G401.6 (cell line): ENCODE data around the gene MAG.

ENCODE experiments used
- FAIRE-seq: peaks from 2 replicates; lab custom pipeline; 2012; peaks lifted over from hg19 to GRCh38; lab: Jason Lieb, UNC

MAG gene

GRCh38 chr19:35318679-35319448, 26.9 kb downstream of the MAG start:
- FAIRE-seq, result no peak

GRCh38 chr19:35320065-35320713, 28.2 kb downstream of the MAG start:
- no peak for FAIRE-seq

- no peak for FAIRE-seq
Observed at GRCh38 chr19:35321291-35321690, 29.3 kb downstream of the MAG start.

- no peak for FAIRE-seq
Observed at GRCh38 chr19:35322014-35322413, 30.1 kb downstream of the MAG start.

- no peak for FAIRE-seq
Observed at GRCh38 chr19:35327642-35328041, 35.7 kb downstream of the MAG start.

GRCh38 chr19:35328851-35329285, 36.9 kb downstream of the MAG start, which contains the start of gene CD22:
CD22 (plus strand) TSS chr19:35329187; CDS start chr19:35332041, 2,854 bp downstream.
- FAIRE-seq, result no peak

GRCh38 chr19:35329323-35329722, 37.4 kb downstream of the MAG start:
- FAIRE-seq, result no peak

GRCh38 chr19:35330475-35330874, 38.5 kb downstream of the MAG start:
- FAIRE-seq, result no peak

- no peak for FAIRE-seq
Observed at GRCh38 chr19:35331551-35332214, 39.7 kb downstream of the MAG start.

GRCh38 chr19:35332817-35333216, 40.9 kb downstream of the MAG start:
- FAIRE-seq, result no peak

- no peak for FAIRE-seq
Observed at GRCh38 chr19:35334144-35334753, 42.3 kb downstream of the MAG start.

GRCh38 chr19:35336166-35336955, 44.4 kb downstream of the MAG start:
- no peak for FAIRE-seq

- FAIRE-seq, result no peak
Observed at GRCh38 chr19:35337097-35337983, 45.4 kb downstream of the MAG start.

GRCh38 chr19:35337984-35338296, 46.0 kb downstream of the MAG start:
- FAIRE-seq, result no peak

GRCh38 chr19:35340431-35340830, 48.5 kb downstream of the MAG start:
- no peak for FAIRE-seq

- no peak for FAIRE-seq
Observed at GRCh38 chr19:35341006-35341405, 49.0 kb downstream of the MAG start.

- FAIRE-seq, result no peak
Observed at GRCh38 chr19:35341565-35342225, 49.7 kb downstream of the MAG start.

GRCh38 chr19:35342430-35342829, 50.5 kb downstream of the MAG start:
- FAIRE-seq, result no peak

GRCh38 chr19:35344511-35345031, 52.6 kb downstream of the MAG start:
- no peak for FAIRE-seq

- no peak for FAIRE-seq
Observed at GRCh38 chr19:35345671-35346111, 53.7 kb downstream of the MAG start.
